OCI-LY1 (cell line): ENCODE measurements around the gene GUSB.

Source experiments
- H2AFZ ChIP-seq: fragments of 200-600 bp; sonication (generic), shearing (Covaris generic); 2 replicates; pipeline ENCODE4 v1.6.0; 2014; ENCODE audit warnings: antibody characterized with exemption, mild to moderate bottlenecking, low read length
- H3F3A ChIP-seq: fragments of 200-600 bp; sonication (generic), shearing (Covaris generic); 2 replicates; pipeline ENCODE4 v1.6.0; 2014; ENCODE audit warnings: mild to moderate bottlenecking, antibody characterized with exemption, low read length, moderate library complexity; ENCODE audit not compliant: insufficient read depth
- H3K27ac ChIP-seq: fragments of 200-600 bp; sonication (generic); 2 replicates; pipeline ENCODE4 v1.5.1; 2014; ENCODE audit warnings: low read length, mixed run types, mild to moderate bottlenecking, low read depth; ENCODE audit not compliant: poor library complexity, severe bottlenecking
- H3K27me3 ChIP-seq: fragments of 200-600 bp; sonication (generic); 2 replicates; pipeline ENCODE4 v1.6.0; 2014; ENCODE audit warnings: antibody characterized with exemption, mild to moderate bottlenecking, low read length, moderate library complexity; ENCODE audit not compliant: insufficient read depth
- H3K36me3 ChIP-seq: fragments of 200-600 bp; sonication (generic); 2 replicates; pipeline ENCODE4 v1.6.1; 2014; ENCODE audit warnings: mild to moderate bottlenecking, antibody characterized with exemption, low read length, moderate library complexity, mixed read lengths; ENCODE audit not compliant: insufficient read depth
- H3K4me1 ChIP-seq: fragments of 200-600 bp; sonication (generic); 2 replicates; pipeline ENCODE4 v1.5.1; 2014; ENCODE audit warnings: mild to moderate bottlenecking, low read length, moderate library complexity; ENCODE audit not compliant: insufficient read depth, severe bottlenecking
- H3K4me2 ChIP-seq: fragments of 200-600 bp; sonication (generic), shearing (Covaris generic); 2 replicates; pipeline ENCODE4 v1.6.1; 2014; ENCODE audit warnings: low read length
- H3K4me3 ChIP-seq: fragments of 200-600 bp; sonication (generic); 2 replicates; pipeline ENCODE4 v1.5.1; 2014; ENCODE audit warnings: low read length, low read depth, mild to moderate bottlenecking, mixed read lengths; ENCODE audit not compliant: poor library complexity, severe bottlenecking
- H3K79me2 ChIP-seq: fragments of 200-600 bp; shearing (Covaris generic); 2 replicates; pipeline ENCODE4 v1.6.1; 2016; ENCODE audit warnings: mixed run types, low read length, mixed read lengths; ENCODE audit not compliant: insufficient read depth
- H3K9ac ChIP-seq: fragments of 200-600 bp; sonication (generic), shearing (Covaris generic); 2 replicates; pipeline ENCODE4 v1.6.1; 2014; ENCODE audit warnings: mild to moderate bottlenecking, low read length, mixed read lengths
- H3K9me2 ChIP-seq: fragments of 200-600 bp; sonication (generic), shearing (Covaris generic); 2 replicates; pipeline ENCODE4 v1.6.1; 2014; ENCODE audit warnings: low read depth, mild to moderate bottlenecking, low read length, mixed read lengths
- H3K9me3 ChIP-seq: fragments of 200-600 bp; shearing (Covaris generic); 2 replicates; pipeline ENCODE4 v1.6.1; 2014; ENCODE audit warnings: low read length, mixed read lengths
- H4K20me1 ChIP-seq: fragments of 200-600 bp; sonication (generic), shearing (Covaris generic); 2 replicates; pipeline ENCODE4 v1.6.0; 2016; ENCODE audit warnings: mild to moderate bottlenecking, low read length; ENCODE audit not compliant: insufficient read depth
- EZH2 ChIP-seq: fragments of 200-600 bp; sonication (generic), shearing (Covaris generic); IDR thresholded peaks from 2 replicates; pipeline ENCODE4 v1.8.0; 2017; ENCODE audit warnings: borderline replicate concordance, mixed run types, mild to moderate bottlenecking, antibody characterized with exemption, low read length, moderate library complexity, mixed read lengths
- TF ChIP-seq, protein P1 (sequence below): fragments of 200-600 bp; sonication (generic), shearing (Covaris generic); IDR thresholded peaks from 2 replicates; pipeline ENCODE4 v1.5.1; 2017; ENCODE audit warnings: mild to moderate bottlenecking, antibody characterized with exemption, low read length, moderate library complexity, mixed read lengths

GUSB gene

DNA sequence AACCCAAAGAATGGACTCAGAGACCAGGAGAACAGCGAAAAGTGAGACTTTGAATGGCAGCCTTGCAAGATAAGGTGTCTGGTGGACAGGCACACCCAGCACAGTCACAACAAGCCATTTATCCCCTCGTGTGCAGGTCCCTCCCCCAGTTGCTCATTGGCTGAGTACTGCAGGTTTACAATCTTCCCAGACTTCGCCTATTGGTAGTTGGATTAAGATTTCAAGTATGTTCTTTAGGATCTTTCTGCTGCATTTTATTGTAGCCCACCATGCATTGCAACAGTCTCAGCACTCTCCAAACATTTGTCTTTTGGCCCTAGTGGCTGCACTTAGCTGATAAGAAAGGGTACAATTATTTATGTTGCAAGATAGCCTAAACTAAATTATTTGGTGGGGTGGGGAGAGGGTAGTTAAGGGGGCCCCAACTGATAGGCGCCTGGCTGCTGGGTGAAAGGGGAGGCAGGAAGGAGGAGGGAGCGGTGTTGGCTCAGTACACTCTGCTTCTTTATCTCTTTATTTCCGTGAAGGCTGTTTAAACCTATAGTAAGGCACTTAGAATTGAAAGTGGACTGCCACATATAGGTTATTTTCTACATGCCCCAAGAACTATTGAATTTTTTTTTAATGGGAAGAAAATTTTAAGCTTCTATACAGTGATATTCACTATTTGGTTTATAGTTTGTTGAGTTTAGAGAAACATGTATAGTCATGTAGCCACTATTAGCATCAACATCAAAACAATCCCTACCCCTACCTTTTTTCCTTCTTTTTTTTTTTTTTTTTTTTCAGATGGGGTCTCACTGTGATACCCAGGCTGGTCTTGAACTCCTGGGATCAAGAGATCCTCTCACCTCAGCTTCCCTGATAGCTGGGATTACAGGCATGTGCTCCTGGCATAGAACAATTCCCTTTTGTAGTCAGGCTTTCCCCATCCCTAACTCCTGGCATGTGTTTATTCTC is 54.2 kb downstream of the GUSB start:
- H3K27ac ChIP-seq: no peak overlapping the region
- TF ChIP-seq EZH2: no peak
- TF ChIP-seq, protein P1, sequence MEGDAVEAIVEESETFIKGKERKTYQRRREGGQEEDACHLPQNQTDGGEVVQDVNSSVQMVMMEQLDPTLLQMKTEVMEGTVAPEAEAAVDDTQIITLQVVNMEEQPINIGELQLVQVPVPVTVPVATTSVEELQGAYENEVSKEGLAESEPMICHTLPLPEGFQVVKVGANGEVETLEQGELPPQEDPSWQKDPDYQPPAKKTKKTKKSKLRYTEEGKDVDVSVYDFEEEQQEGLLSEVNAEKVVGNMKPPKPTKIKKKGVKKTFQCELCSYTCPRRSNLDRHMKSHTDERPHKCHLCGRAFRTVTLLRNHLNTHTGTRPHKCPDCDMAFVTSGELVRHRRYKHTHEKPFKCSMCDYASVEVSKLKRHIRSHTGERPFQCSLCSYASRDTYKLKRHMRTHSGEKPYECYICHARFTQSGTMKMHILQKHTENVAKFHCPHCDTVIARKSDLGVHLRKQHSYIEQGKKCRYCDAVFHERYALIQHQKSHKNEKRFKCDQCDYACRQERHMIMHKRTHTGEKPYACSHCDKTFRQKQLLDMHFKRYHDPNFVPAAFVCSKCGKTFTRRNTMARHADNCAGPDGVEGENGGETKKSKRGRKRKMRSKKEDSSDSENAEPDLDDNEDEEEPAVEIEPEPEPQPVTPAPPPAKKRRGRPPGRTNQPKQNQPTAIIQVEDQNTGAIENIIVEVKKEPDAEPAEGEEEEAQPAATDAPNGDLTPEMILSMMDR: no peak
- no peaks in the 10 kb centered on the region for H3K9me3 ChIP-seq
- H3K9me2 ChIP-seq: no peaks in the 10 kb centered on the region
- H3K4me2 ChIP-seq: no peak overlapping the region
- H3K4me3 ChIP-seq: no peak overlapping the region
- H3K27me3 ChIP-seq: no peaks in the 10 kb centered on the region
- H3K9ac ChIP-seq: no peak overlapping the region
- no peaks in the 10 kb centered on the region for H3K4me1 ChIP-seq
- H4K20me1 ChIP-seq: no peaks in the 10 kb centered on the region
- no peak overlapping the region for H2AFZ ChIP-seq
- peaks cover 56% of the 10 kb centered on the region for H3K79me2 ChIP-seq
- peaks cover 10% of the 10 kb centered on the region; the same call in 1 of the 2 replicates for H3K36me3 ChIP-seq
- H3F3A ChIP-seq: no peaks in the 10 kb centered on the region

DNA sequence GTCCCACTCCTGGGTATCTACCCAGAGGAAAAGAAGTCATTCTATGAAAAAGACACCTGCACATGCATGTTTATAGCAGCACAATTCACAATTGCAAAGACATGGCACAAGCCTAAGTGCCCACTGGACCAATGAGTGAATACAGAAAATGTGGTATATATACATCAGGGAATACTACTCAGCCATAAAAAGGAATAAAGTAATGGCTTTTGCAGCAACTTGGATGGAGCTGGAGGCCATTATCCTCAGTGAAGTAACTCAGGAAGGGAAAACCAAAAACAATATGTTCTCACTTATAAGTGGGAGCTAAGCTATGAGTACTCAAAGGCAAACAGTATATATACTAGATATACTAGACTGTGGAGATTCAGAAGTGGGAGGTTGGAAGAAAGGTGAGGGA is 55.4 kb downstream of the GUSB start:
- no peaks in the 10 kb centered on the region for H3K4me1 ChIP-seq
- H3K9me3 ChIP-seq: no peaks in the 10 kb centered on the region
- no peak overlapping the region for H3K4me3 ChIP-seq
- no peak overlapping the region for H3K4me2 ChIP-seq
- TF ChIP-seq, protein P1: no peak
- TF ChIP-seq EZH2: no peak
- no peaks in the 10 kb centered on the region for H3K9me2 ChIP-seq
- H3K9ac ChIP-seq: no peak overlapping the region
- no peaks in the 10 kb centered on the region for H4K20me1 ChIP-seq
- peaks cover 49% of the 10 kb centered on the region for H3K79me2 ChIP-seq
- H3K36me3 ChIP-seq: peaks cover 10% of the 10 kb centered on the region; the same call in 1 of the 2 replicates
- no peak overlapping the region for H2AFZ ChIP-seq
- no peaks in the 10 kb centered on the region for H3K27me3 ChIP-seq
- H3K27ac ChIP-seq: no peak overlapping the region
- no peaks in the 10 kb centered on the region for H3F3A ChIP-seq

DNA sequence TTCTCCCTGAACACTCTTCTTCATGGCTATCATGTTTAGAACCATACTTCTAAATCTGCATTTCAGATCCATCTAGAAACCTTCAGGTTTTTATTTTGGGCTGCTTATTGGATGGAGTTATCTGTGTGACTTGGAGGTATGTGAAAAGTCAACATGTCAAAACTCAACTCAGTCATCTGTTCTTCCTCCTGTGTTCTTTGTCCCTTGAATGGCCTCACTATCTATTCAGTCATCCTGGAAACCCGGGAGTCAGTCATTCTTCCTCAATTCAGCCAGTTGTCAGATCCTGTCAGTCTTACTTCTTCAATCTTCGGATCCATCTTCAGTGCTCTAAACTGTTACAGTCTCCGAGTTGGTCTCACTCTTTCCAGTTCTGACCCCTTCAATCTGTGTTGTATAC is 57.0 kb downstream of the GUSB start:
- Histone ChIP-seq H3F3A (no peaks in the 10 kb centered on the region), H3K4me1 (peaks cover 2% of the 10 kb centered on the region), H3K4me2 (no peak overlapping the region), H3K9ac (no peak overlapping the region), H3K27ac (no peak overlapping the region), H3K79me2 (peaks cover 37% of the 10 kb centered on the region), H3K36me3 (peaks cover 14% of the 10 kb centered on the region; the same call in 1 of the 2 replicates), H3K27me3 (no peaks in the 10 kb centered on the region), H3K9me3 (no peaks in the 10 kb centered on the region), H2AFZ (no peak overlapping the region), H4K20me1 (no peaks in the 10 kb centered on the region), H3K4me3 (no peak overlapping the region), H3K9me2 (no peaks in the 10 kb centered on the region)
- TF ChIP-seq EZH2: no peak
- TF ChIP-seq, protein P1: no peak
